Activated B cell treated with CpG ODN at 0.5 μM for 24 hours (primary cell): ENCODE results near the gene TM9SF2. TPM values are rescaled to one million over a fixed set of nuclear protein-coding genes. Genes with fewer than 3 reads are reported as not detected.
"Not testable (repeated sequence)": the region's sequence is repeated elsewhere in the genome, so short reads cannot be mapped to it uniquely, and the experiment has no call there.

Experiments
- ATAC-seq: fragments of 200-7000 bp; cut with Tn5 transposase; one replicate; pipeline ENCODE4 v1.10.0; 2021; ENCODE audit warnings: low read depth, mild to moderate bottlenecking, moderate library complexity
- CTCF ChIA-PET: fragments of 350-600 bp; sonication (Branson Sonifier 250); formaldehyde crosslinking; loops from one replicate; lab custom pipeline; 2021; ENCODE audit warnings: antibody characterized with exemption; lab: Charles Lee
- POLR2A ChIA-PET: fragments of 350-600 bp; sonication (Branson Sonifier 250); formaldehyde crosslinking; loops from one replicate; lab custom pipeline; 2021; ENCODE audit warnings: antibody characterized with exemption; lab: Charles Lee
- DNase-seq: peaks from one replicate; pipeline ENCODE4 v3.0.0; 2022
- H3K27ac Mint-ChIP-seq: one replicate; pipeline ENCODE4 v1.8.0; 2020; ENCODE audit warnings: mixed read lengths
- H3K27me3 Mint-ChIP-seq: one replicate; pipeline ENCODE4 v1.8.0; 2021; ENCODE audit warnings: mixed read lengths
- H3K36me3 Mint-ChIP-seq: one replicate; pipeline ENCODE4 v1.8.0; 2021; ENCODE audit warnings: low read depth, mixed read lengths
- H3K4me1 Mint-ChIP-seq: one replicate; pipeline ENCODE4 v1.8.0; 2021; ENCODE audit warnings: mixed read lengths
- H3K4me3 Mint-ChIP-seq: one replicate; pipeline ENCODE4 v1.8.0; 2020; ENCODE audit warnings: mild to moderate bottlenecking, mixed read lengths
- H3K9me3 Mint-ChIP-seq: one replicate; pipeline ENCODE4 v1.8.0; 2020; ENCODE audit warnings: mixed read lengths
- CTCF ChIP-seq: fragments of 200-600 bp; IDR thresholded peaks from one replicate; pipeline ENCODE4 v1.8.0; 2022; ENCODE audit warnings: antibody characterized with exemption, mild to moderate bottlenecking
- intact Hi-C: fragments of 100-400 bp; cut with micrococcal nuclease; formaldehyde crosslinking; loops from one replicate; pipeline ENCODE4 v1.15.1; 2024
- total RNA-seq: library from RNA; stranded (reverse); gene quantifications from 2 replicates; pipeline ENCODE4 v1.2.3, GENCODE V29; 2022

TM9SF2 gene
- total RNA-seq, 1 donor from 2014 or later: 76.0 TPM

GRCh38 chr13:99563404-99563803 lies 62.1 kb downstream of the TM9SF2 start:
- no peak for TF ChIP-seq CTCF
- no peak for ATAC-seq
- Mint-ChIP-seq H3K36me3 (peaks cover 64% of the 10 kb centered on the region), H3K4me1 (peaks cover 2% of the 10 kb centered on the region), H3K27me3 (no peaks in the 10 kb centered on the region), H3K9me3 (peaks cover 2% of the 10 kb centered on the region), H3K27ac (peak overlapping the region; percentile 46), H3K4me3 (no peak overlapping the region)
- DNase-seq: no peak
- intact Hi-C loops: loop anchor here (2.0 kb wide), 1 partner anchor 15 kb away; no protein-coding TSS in a partner anchor
- POLR2A ChIA-PET: no interaction called here
- CTCF ChIA-PET: no interaction called here

GRCh38 chr13:99564386-99564785 lies 63.1 kb downstream of the TM9SF2 start:
- intact Hi-C loops: loop anchor here (2.0 kb wide), 1 partner anchor 22 kb away; no protein-coding TSS in a partner anchor
- H3K27ac Mint-ChIP-seq: no peak overlapping the region
- CTCF ChIA-PET: no interaction called here
- no peak overlapping the region for H3K4me3 Mint-ChIP-seq
- DNase-seq: no peak
- peaks cover 8% of the 10 kb centered on the region for H3K9me3 Mint-ChIP-seq
- no peak for TF ChIP-seq CTCF
- ATAC-seq: no peak
- peaks cover 57% of the 10 kb centered on the region for H3K36me3 Mint-ChIP-seq
- POLR2A ChIA-PET: no interaction called here
- peaks cover 2% of the 10 kb centered on the region for H3K4me1 Mint-ChIP-seq
- no peaks in the 10 kb centered on the region for H3K27me3 Mint-ChIP-seq

GRCh38 chr13:99565478-99566124 lies 64.3 kb downstream of the TM9SF2 start:
- ATAC-seq (no peak), DNase-seq (no peak)
- no peak for TF ChIP-seq CTCF
- CTCF ChIA-PET: no interaction called here
- intact Hi-C loops: loop anchor here (2.0 kb wide), 1 partner anchor 23 kb away; no protein-coding TSS in a partner anchor
- Mint-ChIP-seq H3K27ac (no peak overlapping the region), H3K9me3 (peaks cover 8% of the 10 kb centered on the region), H3K4me1 (peaks cover 2% of the 10 kb centered on the region), H3K27me3 (no peaks in the 10 kb centered on the region), H3K36me3 (peaks cover 48% of the 10 kb centered on the region), H3K4me3 (peak overlapping the region; percentile 64)
- POLR2A ChIA-PET: no interaction called here

- ChIA-PET POLR2A (no interaction called here), CTCF (no interaction called here)
- H3K4me3 Mint-ChIP-seq: peak overlapping the region; percentile 64
- DNase-seq: no peak
- TF ChIP-seq CTCF: no peak
- H3K27me3 Mint-ChIP-seq: no peaks in the 10 kb centered on the region
- peak; percentile 14 for ATAC-seq
- H3K9me3 Mint-ChIP-seq: peaks cover 8% of the 10 kb centered on the region
- H3K4me1 Mint-ChIP-seq: peaks cover 2% of the 10 kb centered on the region
- intact Hi-C loops: no loop called here
- H3K36me3 Mint-ChIP-seq: peaks cover 40% of the 10 kb centered on the region
- peak overlapping the region; percentile 37 for H3K27ac Mint-ChIP-seq
Observed at GRCh38 chr13:99566125-99567083, 65.1 kb downstream of the TM9SF2 start.

- intact Hi-C loops, POLR2A ChIA-PET, H3K9me3 Mint-ChIP-seq, ATAC-seq, H3K27ac Mint-ChIP-seq, CTCF ChIA-PET, H3K27me3 Mint-ChIP-seq, DNase-seq, H3K4me1 Mint-ChIP-seq, H3K4me3 Mint-ChIP-seq: not testable (repeated sequence)
- peaks cover 18% of the 10 kb centered on the region for H3K36me3 Mint-ChIP-seq
Observed at GRCh38 chr13:99568901-99569300, 67.6 kb downstream of the TM9SF2 start.
